NOMO-1 treated with dmso at 0.1 percent for 144 hours (cell line): ENCODE measurements around the gene CARD9.
"Not testable (repeated sequence)": the region's sequence is repeated elsewhere in the genome, so short reads cannot be mapped to it uniquely, and the experiment has no call there.

Experiments
- DNase-seq: peaks from one replicate; lab custom pipeline; 2025; ENCODE audit not compliant: unreplicated experiment; lab: John Stamatoyannopoulos, UW

Gene CARD9

GRCh38 chr9:136364942-136365774 lies 8.3 kb downstream of the CARD9 start:
- DNase-seq = no peak

DNA sequence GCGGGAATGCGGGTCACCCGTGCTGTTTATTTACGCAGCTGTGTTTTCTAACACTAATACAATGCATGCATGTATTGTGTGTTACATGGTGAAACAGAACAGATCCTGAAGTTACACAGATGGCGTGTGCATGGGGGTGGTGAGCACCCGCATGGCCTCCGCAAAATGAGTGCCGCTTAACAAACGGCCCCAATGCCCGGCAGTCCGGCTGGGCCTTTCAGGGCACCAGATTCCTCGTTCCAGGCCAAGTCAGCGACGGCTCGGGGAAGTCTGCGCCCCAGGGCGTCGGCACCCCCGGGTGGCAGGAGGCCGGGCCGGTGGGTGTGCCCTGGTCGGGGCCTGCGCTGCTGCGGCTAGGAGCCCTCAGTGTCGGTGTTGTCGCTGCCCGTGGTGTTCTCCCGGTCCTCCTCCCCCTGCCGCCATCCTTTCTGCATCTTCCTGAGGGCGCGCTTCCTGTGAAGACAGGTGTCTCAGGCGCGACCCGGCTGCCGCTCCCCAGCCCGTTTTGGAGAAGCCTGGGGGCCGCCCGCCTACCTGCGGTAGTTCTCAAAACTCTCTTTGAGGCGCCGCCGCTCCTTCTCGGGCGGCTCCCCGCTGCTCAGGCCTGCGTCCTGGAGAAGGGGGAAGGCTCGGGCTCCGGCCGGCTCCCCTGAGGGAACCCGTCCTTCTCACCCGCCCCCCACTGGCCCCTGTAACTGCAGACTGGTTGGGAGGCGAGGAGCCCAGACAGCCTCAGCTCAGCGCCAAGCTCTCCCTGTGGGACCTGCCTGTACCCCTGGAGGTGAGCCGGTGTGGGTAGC lies 9.3 kb downstream of the CARD9 start:
- no peak for DNase-seq

GRCh38 chr9:136363106-136363948 lies 10.1 kb downstream of the CARD9 start, which contains the start of gene DNLZ:
TSS of gene DNLZ (minus strand) at chr9:136363744. CDS start at chr9:136363714, 30 bp downstream.
- DNase-seq = peak; percentile 90

DNA sequence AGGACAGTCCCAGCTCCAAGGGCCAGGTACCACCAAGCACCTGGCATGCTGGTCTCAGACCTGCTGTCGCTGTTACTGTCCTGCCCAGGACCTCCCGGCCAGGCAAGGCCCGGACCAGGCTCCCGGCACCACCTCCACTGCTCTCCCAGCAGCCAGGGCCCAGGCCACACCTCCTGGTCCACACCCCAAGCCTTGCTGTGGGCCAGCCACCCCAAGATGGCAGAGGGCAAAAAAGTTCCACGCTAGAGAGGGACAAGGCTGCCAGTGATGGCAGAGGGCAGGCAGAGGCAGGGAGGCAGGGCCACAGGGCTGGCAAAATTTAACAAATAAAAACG lies 11.1 kb downstream of the CARD9 start:
- no peak for DNase-seq

DNA sequence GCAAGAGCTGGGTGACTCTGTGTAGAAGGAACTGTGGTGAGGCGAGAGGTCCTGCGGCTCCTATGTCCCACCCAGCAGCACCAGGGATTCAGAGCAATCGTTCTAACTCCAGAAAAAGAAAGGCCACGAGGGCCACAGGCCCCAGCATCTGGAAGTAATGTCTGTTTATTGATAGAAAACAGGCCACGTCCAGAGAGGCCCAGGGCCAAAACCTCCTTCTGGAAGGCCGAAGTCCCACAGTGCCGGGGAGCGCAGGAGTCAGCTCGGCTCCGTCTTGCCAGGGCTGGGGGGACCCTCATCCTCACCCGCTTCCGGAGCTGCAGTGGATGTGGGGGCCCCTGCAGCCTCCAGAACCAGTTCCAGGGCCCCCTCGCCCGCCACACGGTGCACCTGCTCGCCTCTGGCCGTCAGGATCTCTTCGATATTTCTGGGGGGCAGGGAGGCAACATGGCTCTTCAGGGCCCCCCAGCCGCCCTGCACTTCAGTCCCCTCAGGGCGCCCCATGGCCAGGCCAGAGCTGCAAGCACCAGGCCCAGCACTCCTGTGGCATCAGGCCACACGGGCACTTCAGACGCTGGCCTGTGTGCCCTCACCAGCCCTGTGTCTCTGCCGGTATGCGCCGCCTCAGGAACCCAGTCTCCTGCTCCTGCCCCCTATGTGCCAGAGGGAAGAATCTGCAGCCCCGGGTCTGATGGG lies 11.6 kb downstream of the CARD9 start:
- DNase-seq = no peak

- DNase-seq = no peak
These were observed 12.3 kb downstream of the CARD9 start for GRCh38 chr9:136361047-136361753.

- no peak for DNase-seq
These were observed 13.4 kb downstream of the CARD9 start for GRCh38 chr9:136359774-136360718.

- DNase-seq = no peak
These were observed 14.6 kb downstream of the CARD9 start for GRCh38 chr9:136358888-136359287.

- no peak for DNase-seq
These were observed 15.5 kb downstream of the CARD9 start for GRCh38 chr9:136358016-136358415.

- no peak for DNase-seq
These were observed 16.2 kb downstream of the CARD9 start for GRCh38 chr9:136357202-136357725.

GRCh38 chr9:136355616-136356557 lies 17.6 kb downstream of the CARD9 start:
- no peak for DNase-seq

GRCh38 chr9:136354592-136355085 lies 18.8 kb downstream of the CARD9 start:
- no peak for DNase-seq

DNA sequence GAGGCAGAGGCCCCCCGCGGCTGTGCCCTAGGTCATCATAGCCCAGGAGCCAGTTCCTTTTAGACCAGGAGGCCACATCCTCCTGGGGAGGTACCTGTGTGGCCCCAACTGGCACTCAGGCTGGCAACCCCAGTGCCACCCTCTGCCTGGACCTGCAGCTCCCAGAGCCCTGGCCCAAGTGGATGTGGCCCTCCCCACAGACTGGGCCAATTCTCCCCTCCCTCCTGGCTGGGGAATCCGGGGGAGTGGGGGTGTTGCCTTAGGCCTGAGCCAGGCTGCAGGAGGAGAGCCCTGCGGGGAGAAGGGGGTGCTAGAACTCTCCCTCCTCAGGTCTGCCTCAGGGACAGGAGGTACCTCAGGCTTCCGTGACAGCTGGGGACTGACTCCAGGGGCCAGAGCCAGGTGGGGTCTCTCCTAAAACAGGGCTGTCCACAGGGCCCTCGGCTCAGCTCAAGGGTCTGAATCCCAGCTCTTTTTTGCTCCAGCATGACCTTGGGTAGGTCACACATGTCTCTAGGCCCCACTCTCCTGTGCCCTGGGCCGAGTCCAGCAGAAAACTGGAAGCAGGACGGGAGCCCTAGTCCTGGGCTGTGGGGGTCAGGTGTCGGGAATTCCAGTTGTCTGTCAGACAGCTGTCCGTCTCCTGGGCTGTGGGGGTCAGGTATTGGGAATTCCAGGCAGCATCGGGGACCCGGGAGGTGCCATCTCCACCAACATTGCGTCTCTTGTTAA lies 19.5 kb downstream of the CARD9 start:
- DNase-seq = no peak

- no peak for DNase-seq
These were observed 20.4 kb downstream of the CARD9 start for GRCh38 chr9:136353088-136353487.

GRCh38 chr9:136352682-136353081 lies 20.8 kb downstream of the CARD9 start:
- DNase-seq = no peak

- not testable (repeated sequence) for DNase-seq
These were observed 21.6 kb downstream of the CARD9 start for GRCh38 chr9:136351868-136352267.
